Thymus (tissue), 11 donors: ENCODE measurements around the gene RAB34. TPM values are rescaled to one million over a fixed set of nuclear protein-coding genes. Genes with fewer than 3 reads are reported as not detected.
A peak's percentile ranks its signal among the peaks of the same experiment; 100 is the strongest.
"Not testable (repeated sequence)": the region's sequence is repeated elsewhere in the genome, so short reads cannot be mapped to it uniquely, and the experiment has no call there.

Experiments
- DNase-seq, 9 donors: peaks; one replicate each; pipeline ENCODE4 v3.0.0-alpha.2; 2013; ENCODE audit warnings: low spot score in 9 of 9, low read depth in 6 of 9, missing footprints in 1 of 9
- H3K27ac ChIP-seq, 2 donors: one replicate each; pipeline ENCODE4 v1.5.1; 2013; ENCODE audit warnings: control low read depth in 1 of 2, low read depth in 1 of 2, low read length in 1 of 2, mild to moderate bottlenecking in 1 of 2, moderate library complexity in 1 of 2
- H3K27me3 ChIP-seq, 2 donors: one replicate each; pipeline ENCODE4 v1.5.1; 2013; ENCODE audit warnings: low read length in 1 of 2; ENCODE audit not compliant: control insufficient read depth in 2 of 2, insufficient read depth in 1 of 2
- H3K36me3 ChIP-seq, 2 donors: one replicate each; pipeline ENCODE4 v1.5.1; 2013; ENCODE audit warnings: low read length in 1 of 2, mild to moderate bottlenecking in 1 of 2, moderate library complexity in 1 of 2; ENCODE audit not compliant: control insufficient read depth in 2 of 2, insufficient read depth in 2 of 2
- H3K4me1 ChIP-seq, 2 donors: one replicate each; pipeline ENCODE4 v1.5.1; 2013; ENCODE audit warnings: low read length in 2 of 2; ENCODE audit not compliant: control insufficient read depth in 2 of 2, insufficient read depth in 2 of 2
- H3K4me3 ChIP-seq, 2 donors: one replicate each; pipeline ENCODE4 v1.5.1; 2013; ENCODE audit warnings: low read length in 2 of 2, control low read depth in 1 of 2, mild to moderate bottlenecking in 1 of 2
- H3K9me3 ChIP-seq, 2 donors: one replicate each; pipeline ENCODE4 v1.5.1; 2013; ENCODE audit warnings: low read length in 1 of 2, mild to moderate bottlenecking in 1 of 2; ENCODE audit not compliant: control insufficient read depth in 2 of 2, insufficient read depth in 1 of 2
- WGBS: extraction: QIAGEN DNeasy Blood & Tissue Kit; methylation state at CpG from one replicate; pipeline ENCODE4 v1.1.7; 2013; 5-methylcytosine and 5-hydroxymethylcytosine counted together
- polyA plus RNA-seq: library from polyadenylated mRNA; stranded (reverse); fragments of 200-250 nt; gene quantifications from one replicate; pipeline ENCODE4 v1.2.3, GENCODE V29; 2013
- total RNA-seq: library from RNA; stranded (reverse); fragments of 120-200 nt; gene quantifications from one replicate; pipeline ENCODE4 v1.2.4, GENCODE V29; 2013
- donor health status: healthy.

Gene RAB34
- total and polyA plus RNA-seq, 2 donors: 26.6 to 81.9 TPM

DNA sequence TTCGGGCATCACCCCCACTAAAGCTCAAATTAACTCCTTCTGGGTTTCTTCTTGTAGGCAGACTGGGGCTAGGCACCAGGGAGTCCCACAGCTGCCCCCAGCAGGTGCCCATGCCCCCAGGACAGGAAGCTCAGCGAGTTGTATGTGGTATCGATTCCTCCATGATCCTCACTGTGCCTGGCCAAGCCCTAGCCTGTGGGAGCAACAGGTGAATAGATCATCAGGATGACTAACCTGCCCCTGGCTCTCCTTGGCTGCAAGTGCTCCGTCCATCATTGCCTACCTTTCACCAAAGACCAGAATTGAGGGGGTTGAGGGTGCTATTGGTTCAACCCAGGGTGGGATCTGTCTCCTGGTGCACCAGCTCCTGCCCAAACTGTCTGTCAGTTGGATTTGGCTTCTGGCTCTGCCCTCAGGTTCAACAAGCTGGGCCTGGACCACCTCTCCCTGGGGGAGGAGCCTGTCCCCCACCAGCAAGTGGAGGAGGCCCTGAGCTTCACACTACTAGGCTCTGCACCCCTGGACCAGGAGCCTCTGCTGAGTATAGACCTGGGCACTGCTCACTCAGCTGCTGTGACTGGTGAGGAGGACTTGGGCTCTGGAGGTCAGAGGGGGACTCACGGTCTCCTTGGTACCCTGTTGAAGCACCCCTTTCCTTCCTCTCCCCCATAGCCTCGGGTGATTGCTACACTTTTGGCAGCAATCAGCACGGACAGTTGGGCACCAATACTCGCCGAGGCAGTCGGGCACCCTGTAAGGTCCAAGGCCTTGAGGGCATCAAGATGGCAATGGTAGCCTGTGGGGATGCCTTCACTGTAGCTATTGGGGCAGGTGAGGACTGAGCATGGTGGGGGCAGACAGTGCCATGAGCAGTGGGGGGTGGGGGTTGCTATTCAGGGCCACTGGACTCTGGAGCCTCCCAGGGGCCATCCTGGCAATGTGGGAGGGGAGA is 23.0 kb upstream of the RAB34 start:
- Histone ChIP-seq H3K4me1 (peaks cover 51 to 80% of the 10 kb centered on the region in 2 donors), H3K27ac (no peak overlapping the region), H3K27me3 (peaks cover 0 to 10% of the 10 kb centered on the region in 2 donors), H3K4me3 (no peak overlapping the region), H3K36me3 (no peaks in the 10 kb centered on the region), H3K9me3 (peaks cover 0 to 6% of the 10 kb centered on the region in 2 donors)
- WGBS: 87% methylated on average over 10 of the region's 10 CpGs
- DNase-seq: no peak

DNA sequence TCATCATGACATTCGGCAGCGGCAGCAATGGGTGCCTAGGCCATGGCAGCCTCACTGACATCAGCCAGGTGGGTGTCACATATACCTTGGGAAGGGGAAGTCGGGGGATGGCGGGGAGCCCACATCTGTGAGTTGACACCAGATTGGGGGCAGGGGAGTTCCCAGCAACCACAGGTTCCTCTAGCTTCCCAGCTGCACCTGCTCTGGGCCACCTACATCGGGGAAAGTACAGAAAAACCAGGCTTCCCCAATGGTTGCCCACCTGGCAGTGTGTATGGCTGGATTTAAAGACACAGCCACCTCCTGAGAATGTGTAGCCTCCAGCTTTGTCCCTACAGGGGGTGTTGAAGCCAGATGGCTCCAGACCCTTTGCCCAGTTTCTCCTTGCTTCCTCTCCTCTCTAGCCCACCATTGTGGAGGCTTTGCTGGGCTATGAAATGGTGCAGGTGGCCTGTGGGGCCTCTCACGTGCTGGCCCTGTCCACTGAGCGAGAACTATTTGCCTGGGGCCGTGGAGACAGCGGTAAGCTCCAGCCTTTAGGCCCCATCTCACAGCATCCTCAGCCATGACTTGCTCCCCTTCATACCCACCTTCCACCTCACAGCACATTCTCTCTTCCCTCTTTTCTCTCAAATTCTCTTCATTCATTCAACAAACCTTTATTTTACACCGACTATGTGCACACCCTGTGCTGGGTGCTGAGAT is 21.2 kb upstream of the RAB34 start:
- no peaks in the 10 kb centered on the region for H3K36me3 ChIP-seq
- DNase-seq: peak in 8 of 9 donors; percentile 61 to 93 (median 84)
- H3K4me3 ChIP-seq: no peak overlapping the region
- WGBS: 47% methylated on average over 10 of the region's 10 CpGs
- H3K9me3 ChIP-seq: peaks cover 0 to 10% of the 10 kb centered on the region in 2 donors
- peaks cover 46 to 71% of the 10 kb centered on the region in 2 donors for H3K4me1 ChIP-seq
- peaks cover 0 to 4% of the 10 kb centered on the region in 2 donors for H3K27me3 ChIP-seq
- peak overlapping the region; percentile 61 to 79 for H3K27ac ChIP-seq

DNA sequence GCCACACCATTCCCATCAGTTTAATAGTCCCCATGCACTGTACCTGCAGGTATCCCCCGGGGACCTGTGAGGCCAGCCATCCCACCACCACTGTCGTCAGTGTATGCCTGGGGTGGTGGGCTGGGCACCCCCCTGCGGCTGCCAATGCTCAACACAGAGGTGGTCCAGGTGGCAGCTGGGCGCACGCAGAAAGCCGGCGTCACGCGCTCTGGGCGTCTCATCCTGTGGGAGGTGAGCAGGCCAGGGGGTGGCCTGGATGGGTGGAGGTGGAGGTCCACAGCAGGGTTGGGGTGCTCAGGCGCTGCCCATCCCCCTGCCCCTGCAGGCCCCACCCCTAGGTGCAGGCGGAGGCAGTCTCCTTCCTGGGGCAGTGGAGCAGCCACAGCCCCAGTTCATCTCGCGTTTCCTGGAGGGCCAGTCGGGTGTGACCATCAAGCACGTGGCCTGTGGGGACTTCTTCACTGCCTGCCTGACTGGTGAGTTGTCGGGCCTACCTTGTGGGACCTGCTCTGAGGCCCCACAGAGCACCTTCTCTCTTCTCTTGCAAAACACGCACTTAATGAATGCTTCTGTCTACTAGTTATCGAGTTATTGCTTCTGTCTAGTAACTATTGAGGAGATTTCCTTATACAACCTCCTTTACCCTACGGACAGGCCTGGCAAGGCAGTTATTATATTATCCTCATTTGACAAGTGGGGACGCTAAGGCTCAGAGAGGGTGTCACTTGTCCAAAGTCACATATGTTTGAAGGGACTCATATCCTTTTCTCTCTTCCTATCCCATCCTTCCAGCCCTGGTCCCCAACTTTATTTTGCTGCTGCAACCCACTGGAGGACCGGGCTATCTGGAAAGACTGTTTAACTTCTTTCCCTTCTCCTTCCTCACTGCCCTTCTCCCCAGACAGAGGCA is 20.4 kb upstream of the RAB34 start:
- Histone ChIP-seq H3K27me3 (peaks cover 0 to under 1% of the 10 kb centered on the region in 2 donors), H3K9me3 (peaks cover 0 to 10% of the 10 kb centered on the region in 2 donors), H3K27ac (peak overlapping the region; percentile 25 to 79), H3K36me3 (no peaks in the 10 kb centered on the region), H3K4me1 (peaks cover 41 to 64% of the 10 kb centered on the region in 2 donors), H3K4me3 (no peak overlapping the region)
- 89% methylated on average over 22 of the region's 22 CpGs for WGBS
- DNase-seq: no peak

DNA sequence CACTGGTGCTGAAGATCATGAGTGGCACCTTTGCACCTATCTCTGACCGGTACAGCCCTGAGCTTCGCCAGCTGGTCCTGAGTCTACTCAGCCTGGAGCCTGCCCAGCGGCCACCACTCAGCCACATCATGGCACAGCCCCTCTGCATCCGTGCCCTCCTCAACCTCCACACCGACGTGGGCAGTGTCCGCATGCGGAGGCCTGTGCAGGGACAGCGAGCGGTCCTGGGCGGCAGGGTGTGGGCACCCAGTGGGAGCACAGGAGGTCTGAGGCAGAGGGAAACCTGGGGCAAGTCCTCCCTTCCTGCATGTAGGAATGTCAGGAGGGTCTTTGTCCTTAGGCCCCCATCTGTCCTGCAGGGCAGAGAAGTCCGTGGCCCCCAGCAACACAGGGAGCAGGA is 19.6 kb upstream of the RAB34 start:
- no peak for DNase-seq
- Histone ChIP-seq H3K4me3 (no peak overlapping the region), H3K27ac (no peak overlapping the region), H3K36me3 (no peaks in the 10 kb centered on the region), H3K4me1 (peaks cover 40 to 57% of the 10 kb centered on the region in 2 donors), H3K27me3 (no peaks in the 10 kb centered on the region), H3K9me3 (peaks cover 0 to 10% of the 10 kb centered on the region in 2 donors)
- WGBS: 98% methylated on average over 12 of the region's 12 CpGs

- not testable (repeated sequence) for H3K27ac ChIP-seq, DNase-seq, H3K36me3 ChIP-seq, H3K27me3 ChIP-seq, H3K4me3 ChIP-seq
- peaks cover 0 to 10% of the 10 kb centered on the region in 2 donors for H3K9me3 ChIP-seq
- WGBS: 99% methylated on average over 5 of the region's 8 CpGs
- H3K4me1 ChIP-seq: peaks cover 31 to 46% of the 10 kb centered on the region in 2 donors
Measured at GRCh38 chr17:28735913-28736769, 18.5 kb upstream of the RAB34 start.

- WGBS: 96% methylated on average over 5 of the region's 5 CpGs
Measured at GRCh38 chr17:28735242-28735722, 17.6 kb upstream of the RAB34 start.

GRCh38 chr17:28734712-28735241 is 17.1 kb upstream of the RAB34 start:
- Histone ChIP-seq H3K4me3 (no peak overlapping the region), H3K4me1 (peaks cover 26 to 33% of the 10 kb centered on the region in 2 donors), H3K27me3 (no peaks in the 10 kb centered on the region), H3K36me3 (no peaks in the 10 kb centered on the region), H3K9me3 (peaks cover 0 to 10% of the 10 kb centered on the region in 2 donors), H3K27ac (no peak overlapping the region)
- DNase-seq: no peak
- WGBS: 95% methylated on average over 10 of the region's 10 CpGs

More at GRCh38 chr17:28735242-28735722, 17.6 kb upstream of the RAB34 start:
- Histone ChIP-seq H3K4me3 (no peak overlapping the region), H3K27me3 (no peaks in the 10 kb centered on the region), H3K9me3 (peaks cover 0 to 10% of the 10 kb centered on the region in 2 donors), H3K36me3 (no peaks in the 10 kb centered on the region), H3K27ac (no peak overlapping the region), H3K4me1 (peaks cover 28 to 37% of the 10 kb centered on the region in 2 donors)
- DNase-seq: no peak
